Transverse colon (tissue), 4 donors: Measurements from ENCODE around the gene SNW1. TPM values are rescaled to one million over a fixed set of nuclear protein-coding genes. Genes with fewer than 3 reads are reported as not detected.

ENCODE experiments used
- DNase-seq: peaks from one replicate; pipeline ENCODE4 v3.0.0-alpha.2; 2019
- H3K27ac ChIP-seq, 4 donors: fragments of 200-600 bp; sonication (generic); 2 replicates each; pipeline ENCODE4 v1.5.1; 2016 to 2018; ENCODE audit warnings: inconsistent platforms in 4 of 4
- H3K27me3 ChIP-seq: fragments of 200-600 bp; sonication (generic); 2 replicates; pipeline ENCODE4 v1.5.1; 2017; ENCODE audit warnings: inconsistent platforms
- H3K36me3 ChIP-seq, 4 donors: fragments of 200-600 bp; sonication (generic); 2 replicates each; pipeline ENCODE4 v1.5.1; 2017 to 2019; ENCODE audit warnings: inconsistent platforms in 4 of 4
- H3K4me1 ChIP-seq, 4 donors: fragments of 200-600 bp; sonication (generic); 2 replicates each; pipeline ENCODE4 v1.5.1; 2017 to 2020; ENCODE audit warnings: inconsistent platforms in 4 of 4
- H3K4me3 ChIP-seq, 4 donors: fragments of 200-600 bp; sonication (generic); 1 replicate in 1 of 4; 2 replicates in 3 of 4; pipeline versions ENCODE4 v1.5.1 to v1.6.1; 2017 to 2019; ENCODE audit warnings: inconsistent platforms in 4 of 4
- H3K9me3 ChIP-seq, 2 donors: fragments of 200-600 bp; sonication (generic); 2 replicates each; pipeline ENCODE4 v1.5.1; 2017 to 2019; ENCODE audit warnings: inconsistent platforms in 2 of 2
- CTCF ChIP-seq, 5 experiments: fragments of 200-600 bp in 3 of 5; fragments of 450-650 bp in 2 of 5; sonication (generic) in 3 of 5; IDR thresholded peaks; 1 replicate in 2 of 5; 2 replicates in 3 of 5; pipeline ENCODE4 v1.5.1; 2016 to 2017; ENCODE audit warnings: antibody characterized with exemption in 5 of 5, inconsistent platforms in 3 of 5, mild to moderate bottlenecking in 2 of 5, moderate library complexity in 1 of 5
- EP300 ChIP-seq: sonication (generic); formaldehyde crosslinking; IDR thresholded peaks from one replicate; pipeline ENCODE4 v1.6.1; 2017; ENCODE audit warnings: antibody characterized with exemption, low read depth
- POLR2A ChIP-seq: fragments of 450-650 bp; IDR thresholded peaks from one replicate; pipeline ENCODE4 v1.6.1; 2016; ENCODE audit warnings: antibody characterized with exemption, mild to moderate bottlenecking, moderate library complexity
- POLR2AphosphoS5 ChIP-seq, 3 donors: sonication (generic); formaldehyde crosslinking; IDR thresholded peaks; one replicate each; pipeline ENCODE4 v1.6.1; 2016; ENCODE audit warnings: antibody characterized with exemption in 3 of 3
- WGBS, 2 donors: methylation state at CpG; one replicate each; pipeline ENCODE4 v1.1.5; 2018; ENCODE audit warnings: low coverage in 1 of 2; 5-methylcytosine and 5-hydroxymethylcytosine counted together
- in situ Hi-C, 4 donors: fragments of 200-750 bp; cut with MboI; loops; one replicate each; pipeline versions ENCODE4 v1.15.0 to v1.15.1; 2017; ENCODE audit warnings: low sequenced_read_pairs in 3 of 4, low pct_ligation_motif_present in 1 of 4, low pct_unique_long_range_greater_than_20kb in 1 of 4
- intact Hi-C: fragments of 100-400 bp; cut with DNase I; formaldehyde crosslinking; loops from one replicate; pipeline ENCODE4 v1.15.1; 2023; ENCODE audit warnings: low total_unique reads
- total RNA-seq, 4 donors: library from RNA; depleted of rRNA; stranded (reverse); fragments of >200 nt; gene quantifications; one replicate each; pipeline ENCODE4 v1.1.0, GENCODE V29; 2016

Gene SNW1
- total RNA-seq, 4 donors from 2014 or later = 35.2 to 82.7 (median 56.9) TPM

DNA sequence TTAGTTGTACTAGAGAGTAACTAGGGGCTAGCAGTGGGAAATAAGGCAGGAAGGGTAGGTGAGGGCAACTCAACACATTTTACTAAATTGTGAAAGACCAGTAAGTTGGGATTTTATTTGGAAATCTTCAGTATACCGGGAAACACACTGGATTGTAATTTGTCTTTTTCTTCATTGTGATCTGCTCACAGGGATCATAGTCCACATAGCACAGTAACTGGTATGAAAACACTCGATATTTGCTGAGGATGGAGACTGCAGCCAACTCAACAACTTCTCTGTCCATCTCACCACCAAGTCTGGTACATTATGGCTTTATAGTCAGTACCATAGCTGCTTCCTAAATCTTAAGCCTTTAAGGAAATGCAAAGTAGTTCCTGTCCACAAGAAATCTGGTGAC lies 50.6 kb downstream of the SNW1 start:
- intact Hi-C loops (no loop called here), in situ Hi-C loops (loop anchor here in 1 of 4 donors (10.0 kb wide), 1 partner anchor 256 kb away; the partner anchor contains the start of genes AHSA1 and VIPAS39)
- Histone ChIP-seq H3K4me3 (no peak overlapping the region), H3K27ac (no peak overlapping the region), H3K27me3 (no peaks in the 10 kb centered on the region), H3K4me1 (peaks cover 11 to 34% (median 27%) of the 10 kb centered on the region in 4 donors), H3K9me3 (no peaks in the 10 kb centered on the region), H3K36me3 (peaks cover 0 to 38% (median 10%) of the 10 kb centered on the region in 4 donors)
- TF ChIP-seq POLR2A = no peak
- TF ChIP-seq CTCF (IDR thresholded peaks at IDR 0.05) = no peak
- no peak for TF ChIP-seq POLR2AphosphoS5 (IDR thresholded peaks at IDR 0.05)
- no peak for TF ChIP-seq EP300
- 68% methylated on average over 2 of the region's 2 CpGs; no CpG with 5 or more reads in 1 of the 2 donors for WGBS, 2 donors
- no peak for DNase-seq

DNA sequence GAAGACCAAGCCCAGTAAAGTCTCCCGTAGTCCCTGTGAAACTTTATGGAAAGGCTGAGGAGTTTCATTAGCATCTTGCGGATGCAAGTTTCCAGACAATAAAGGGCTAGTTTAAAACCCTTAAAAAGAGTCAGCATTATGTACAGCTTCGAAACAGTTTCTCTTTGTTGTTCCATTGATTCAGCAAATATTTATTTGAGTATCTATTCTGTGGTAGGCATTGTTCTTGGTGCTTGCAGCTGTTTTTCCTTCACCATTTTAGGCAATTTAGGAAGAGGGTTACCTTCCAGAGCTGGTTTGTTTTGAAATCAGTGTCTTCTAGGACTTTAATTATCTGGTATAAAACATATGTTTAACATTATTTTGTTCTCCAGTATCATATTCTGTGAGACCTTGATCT lies 51.5 kb downstream of the SNW1 start:
- Histone ChIP-seq H3K27ac (no peak overlapping the region), H3K4me1 (peaks cover 11 to 34% (median 27%) of the 10 kb centered on the region in 4 donors), H3K36me3 (peaks cover 0 to 30% (median 8%) of the 10 kb centered on the region in 4 donors), H3K27me3 (no peaks in the 10 kb centered on the region), H3K4me3 (peak overlapping the region in 1 of 4 donors; percentile 97), H3K9me3 (no peaks in the 10 kb centered on the region)
- intact Hi-C loops (no loop called here), in situ Hi-C loops (no loop called here)
- 60 to 63% methylated on average over 3 of the region's 3 CpGs for WGBS, 2 donors
- DNase-seq = no peak
- no peak for TF ChIP-seq EP300
- TF ChIP-seq POLR2AphosphoS5 (IDR thresholded peaks at IDR 0.05) = no peak
- no peak for TF ChIP-seq CTCF (IDR thresholded peaks at IDR 0.05)
- TF ChIP-seq POLR2A = no peak

DNA sequence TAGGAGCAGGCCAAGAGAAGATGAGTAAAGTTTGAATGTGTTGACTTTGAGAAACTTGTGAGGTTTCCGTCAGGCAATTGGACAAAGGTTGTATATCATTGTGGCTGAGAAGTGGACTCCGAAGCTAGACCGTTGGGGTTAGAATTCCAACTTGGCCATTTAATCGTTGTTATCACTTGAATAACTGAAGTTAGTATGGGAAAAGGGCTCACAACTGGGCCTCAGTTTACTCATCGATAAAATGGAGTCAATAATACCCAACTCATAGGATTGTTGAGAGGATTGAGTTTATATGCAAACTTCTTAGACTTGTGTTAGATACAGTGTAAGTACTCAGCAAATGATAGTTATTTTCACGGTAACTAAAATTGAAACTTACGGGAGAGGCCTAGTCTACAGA lies 52.2 kb downstream of the SNW1 start:
- in situ Hi-C loops = no loop called here
- no peaks in the 10 kb centered on the region for H3K27me3 ChIP-seq

DNA sequence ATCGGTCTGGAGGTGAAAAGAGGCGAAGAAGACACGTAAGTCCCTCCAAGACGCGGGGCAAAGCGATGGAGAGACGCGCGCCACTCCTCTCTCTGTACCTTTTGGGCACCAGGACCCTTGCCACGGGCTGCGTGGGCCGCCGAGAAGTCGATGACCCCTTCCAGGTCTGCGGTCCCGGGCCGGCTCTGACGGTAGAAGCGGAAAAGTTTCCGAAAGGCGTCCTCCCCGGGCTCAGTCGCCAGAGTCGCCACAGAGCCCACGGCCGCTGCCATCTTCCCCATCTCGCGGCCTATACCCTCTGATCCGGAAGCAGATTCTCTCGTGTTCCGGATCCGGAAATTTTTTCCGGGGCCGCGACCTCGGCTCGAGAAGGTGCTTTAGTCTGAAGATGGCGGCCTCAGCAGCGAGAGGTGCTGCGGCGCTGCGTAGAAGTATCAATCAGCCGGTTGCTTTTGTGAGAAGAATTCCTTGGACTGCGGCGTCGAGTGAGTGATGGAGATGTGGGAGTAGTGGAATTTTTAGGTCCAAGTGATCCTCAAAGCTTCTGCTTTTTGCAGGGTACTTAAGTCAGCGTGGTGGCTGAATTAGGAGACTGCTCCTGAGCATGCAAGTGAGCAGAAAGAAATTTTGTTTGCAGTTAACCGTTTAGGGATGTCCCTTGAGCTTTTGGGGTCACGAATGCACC lies 53.1 kb downstream of the SNW1 start, which contains the start of the genes ALKBH1 and SLIRP:
Gene ALKBH1 (minus strand): TSS at position 300 of the 685 bp plus-strand sequence. CDS start 19 bp downstream, at position 281.
Gene SLIRP (plus strand): TSS at position 380 of the 685 bp plus-strand sequence. CDS start 9 bp downstream, at position 389.
- H3K27ac ChIP-seq = peak within 1 kb of the TSS; percentile 78 to 87 (median 80)
- TF ChIP-seq POLR2AphosphoS5 (IDR thresholded peaks at IDR 0.05) = peak; percentile 82 to 89 (median 84)
- TF ChIP-seq EP300 = peak; percentile 14
- TF ChIP-seq POLR2A = peak; percentile 81
- TF ChIP-seq CTCF (IDR thresholded peaks at IDR 0.05) = peak in 1 of 5 experiments; percentile 15
- DNase-seq = peak; percentile 90
- intact Hi-C loops = no loop called here
- peaks cover 0 to 29% (median 12%) of the 10 kb centered on the region in 4 donors for H3K36me3 ChIP-seq
- in situ Hi-C loops = no loop called here
- peak within 1 kb of the TSS; percentile 85 to 97 (median 90) for H3K4me3 ChIP-seq
- peaks cover 11 to 34% (median 27%) of the 10 kb centered on the region in 4 donors for H3K4me1 ChIP-seq
- H3K9me3 ChIP-seq = no peaks in the 10 kb centered on the region
- H3K27me3 ChIP-seq = no peaks in the 10 kb centered on the region
- 0% methylated on average over 3 to 46 of the region's 49 CpGs for WGBS, 2 donors

More for the DNA sequence above, 52.2 kb downstream of the SNW1 start:
- no peak for DNase-seq
- TF ChIP-seq EP300 = no peak
- no peak for TF ChIP-seq CTCF (IDR thresholded peaks at IDR 0.05)
- TF ChIP-seq POLR2A = no peak
- TF ChIP-seq POLR2AphosphoS5 (IDR thresholded peaks at IDR 0.05) = no peak
- Histone ChIP-seq H3K27ac (peak overlapping the region in 3 of 4 donors; percentile 78 to 87 (median 81)), H3K36me3 (peaks cover 0 to 30% (median 10%) of the 10 kb centered on the region in 4 donors), H3K9me3 (no peaks in the 10 kb centered on the region), H3K4me1 (peaks cover 11 to 34% (median 27%) of the 10 kb centered on the region in 4 donors), H3K4me3 (peak overlapping the region; percentile 85 to 97 (median 90))
- intact Hi-C loops = no loop called here
- WGBS, 2 donors = 11 to 14% methylated on average over 7 of the region's 7 CpGs
